Activated CD4-positive, alpha-beta T cell treated with anti-CD3 and anti-CD28 coated beads, Interleukin-10, Interleukin-2, amounts not matched to agents 100 ng/mL and 50 ng/mL, durations not matched to agents 16 hours and 8 hours (primary cell): Measurements from ENCODE around the gene FOCAD.
A peak's percentile ranks its signal among the peaks of the same experiment; 100 is the strongest.

Source experiments
- DNase-seq: peaks from one replicate; pipeline ENCODE4 v3.0.0-alpha.2; 2020

FOCAD gene

GRCh38 chr9:20804489-20805250, 120.6 kb downstream of the FOCAD start:
- no peak for DNase-seq

- no peak for DNase-seq
Measured at GRCh38 chr9:20805766-20806165, 121.7 kb downstream of the FOCAD start.

DNA sequence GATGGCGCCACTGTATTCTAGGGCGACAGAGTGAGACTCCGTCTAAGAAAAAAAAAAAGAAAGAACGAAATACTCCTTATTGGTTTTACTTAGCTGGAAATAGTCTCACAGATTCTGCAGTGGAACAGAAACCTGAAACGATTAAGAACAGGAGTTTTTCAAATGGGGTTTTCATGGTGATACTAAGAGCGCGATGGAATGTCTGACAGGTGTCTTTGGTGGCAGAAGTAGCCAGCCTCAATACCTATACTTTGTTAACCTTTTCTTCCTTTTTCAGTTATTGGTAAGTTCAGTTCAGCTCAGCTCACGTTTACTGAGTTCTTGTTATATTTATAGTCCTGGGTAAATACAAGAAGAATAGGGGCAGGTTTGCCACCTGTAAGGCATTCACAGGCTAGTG, 123.9 kb downstream of the FOCAD start:
- DNase-seq, result no peak

GRCh38 chr9:20811872-20812271, 127.8 kb downstream of the FOCAD start:
- peak; percentile 5 for DNase-seq

DNA sequence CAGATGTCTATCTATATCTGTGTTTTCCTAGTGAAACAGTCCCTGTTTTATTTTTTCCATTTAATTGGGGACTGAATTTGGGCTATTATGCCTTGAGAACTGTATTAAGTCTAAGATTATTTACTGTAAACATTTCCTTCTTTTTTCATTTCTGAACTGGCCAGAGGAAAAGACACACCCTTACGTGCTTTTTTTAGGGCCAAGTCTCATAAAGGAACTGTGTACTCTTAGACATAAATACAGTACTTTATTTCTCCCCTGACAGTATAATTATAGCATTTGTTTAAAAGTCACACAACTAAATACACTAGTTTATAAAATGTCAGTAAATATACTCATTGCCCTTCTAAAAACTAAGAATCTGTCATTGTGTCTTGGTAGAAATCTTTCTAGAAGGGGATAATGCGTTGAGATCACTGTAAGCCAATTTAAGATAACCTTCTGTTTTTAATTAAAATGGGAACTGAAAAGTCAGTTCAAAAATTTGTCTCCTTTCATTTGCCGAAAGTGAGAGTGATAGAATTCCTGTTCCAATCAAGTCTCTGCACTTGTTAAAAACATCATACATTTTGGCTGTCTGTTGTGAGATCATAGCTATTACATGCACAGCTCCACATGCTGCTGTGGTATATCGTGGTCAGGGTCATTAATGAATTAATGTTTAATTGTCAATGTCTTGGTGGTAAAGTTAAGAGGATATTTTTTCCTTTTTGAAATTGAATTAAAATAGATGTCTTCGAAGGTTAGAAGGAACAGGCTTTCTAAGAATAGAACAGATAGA, 132.1 kb downstream of the FOCAD start:
- DNase-seq, result no peak

GRCh38 chr9:20823051-20823450, 139.0 kb downstream of the FOCAD start:
- DNase-seq, result no peak

- no peak for DNase-seq
Measured at GRCh38 chr9:20831028-20831427, 147.0 kb downstream of the FOCAD start.

- DNase-seq, result no peak
Measured at GRCh38 chr9:20832775-20833174, 148.7 kb downstream of the FOCAD start.

DNA sequence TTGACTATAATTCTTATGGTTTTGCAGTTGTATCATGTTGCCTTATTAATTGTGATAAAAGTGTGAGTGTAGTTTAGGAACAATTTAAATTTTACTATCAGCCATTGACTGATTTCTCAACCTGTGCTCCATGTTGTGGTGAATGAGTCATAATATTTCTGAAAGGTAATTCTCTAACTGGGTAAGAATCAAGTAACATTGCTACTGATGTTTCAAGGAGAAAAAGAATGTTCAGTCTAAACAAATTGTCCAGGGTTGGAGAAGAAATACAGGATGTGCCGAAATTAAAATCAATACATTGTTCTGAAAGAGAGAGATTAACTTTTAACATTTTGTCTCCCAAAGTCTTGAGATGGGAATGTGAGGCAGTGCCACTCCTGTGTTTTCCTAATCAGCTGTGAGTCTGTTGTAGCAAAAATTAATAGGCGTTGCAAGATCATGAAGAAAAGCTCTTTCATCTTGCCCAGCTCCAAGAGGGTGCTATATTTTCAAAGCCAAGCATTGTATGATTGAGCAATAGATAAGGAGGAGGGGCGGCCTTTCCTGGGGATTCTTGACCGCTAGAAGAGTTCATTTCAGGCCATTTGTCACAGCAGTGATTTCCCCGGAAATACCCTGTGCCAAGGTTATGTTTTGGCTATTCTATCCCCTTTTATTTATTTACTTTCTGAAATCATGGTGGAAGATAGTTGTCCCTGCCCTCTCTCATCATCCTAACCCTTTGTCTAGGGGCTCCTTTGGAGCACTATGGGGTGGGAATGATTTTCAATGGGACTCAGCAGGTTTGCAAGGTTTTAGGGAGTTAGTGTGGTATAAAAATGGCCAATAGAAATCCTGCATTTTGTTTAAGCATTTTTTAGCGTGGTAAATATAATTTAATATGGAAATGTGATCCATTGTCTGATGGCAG, 151.6 kb downstream of the FOCAD start:
- peak; percentile 23 for DNase-seq

DNA sequence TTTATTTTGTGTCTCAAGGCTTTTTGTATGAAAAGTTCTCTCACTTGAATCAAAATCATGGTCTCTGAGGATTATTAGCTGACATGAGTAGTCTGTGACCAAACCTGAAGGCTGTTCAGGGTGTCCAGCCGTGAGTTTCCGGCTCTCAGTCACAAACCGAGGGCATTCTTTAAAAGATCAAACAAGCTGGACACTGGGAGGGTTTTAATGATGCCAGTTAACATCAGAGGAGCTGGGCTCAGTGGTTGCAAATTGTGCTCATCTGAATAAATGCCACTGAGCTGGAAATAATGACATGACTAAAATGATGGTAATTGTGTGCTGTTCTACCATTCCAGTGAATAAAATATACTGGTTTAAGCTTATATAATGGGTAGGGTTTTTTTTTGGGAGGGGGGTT, 153.1 kb downstream of the FOCAD start:
- no peak for DNase-seq

DNA sequence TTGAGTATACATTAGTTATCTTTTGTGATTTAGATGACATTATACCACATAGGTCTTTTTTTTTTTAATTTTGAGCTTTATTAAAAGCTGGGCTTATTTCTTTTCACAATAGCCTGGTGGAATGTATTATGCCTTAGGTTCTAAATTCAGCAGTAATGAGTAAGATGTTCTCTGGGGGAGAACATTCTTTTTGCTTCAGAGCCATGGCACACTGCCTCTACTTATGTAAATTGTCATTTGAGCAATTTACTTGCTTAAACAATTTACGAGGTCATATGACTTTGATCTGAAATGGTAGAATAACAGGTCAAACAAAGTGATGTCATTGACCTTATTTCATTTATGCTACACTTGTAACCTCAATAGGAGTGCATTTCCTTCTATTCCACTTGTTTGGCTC, 154.2 kb downstream of the FOCAD start:
- DNase-seq, result no peak

DNA sequence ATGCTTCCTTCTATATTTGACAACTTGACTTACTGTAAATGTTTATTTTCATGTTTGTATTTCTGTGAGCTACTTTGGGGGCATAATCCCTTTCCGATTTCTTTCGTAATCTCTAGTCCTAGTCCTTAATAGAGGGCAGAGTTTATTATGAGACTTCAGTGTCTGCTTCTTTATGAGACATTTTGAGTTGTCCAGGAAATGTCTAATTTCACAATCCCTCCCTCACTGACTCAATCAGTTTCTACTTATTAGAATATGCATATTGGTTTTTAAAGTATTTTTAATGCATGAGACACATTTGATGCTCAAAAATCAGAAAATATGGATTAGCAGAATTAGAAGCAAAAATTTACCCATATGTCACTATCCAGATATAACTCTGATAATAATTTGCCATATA, 160.9 kb downstream of the FOCAD start:
- peak; percentile 17 for DNase-seq

DNA sequence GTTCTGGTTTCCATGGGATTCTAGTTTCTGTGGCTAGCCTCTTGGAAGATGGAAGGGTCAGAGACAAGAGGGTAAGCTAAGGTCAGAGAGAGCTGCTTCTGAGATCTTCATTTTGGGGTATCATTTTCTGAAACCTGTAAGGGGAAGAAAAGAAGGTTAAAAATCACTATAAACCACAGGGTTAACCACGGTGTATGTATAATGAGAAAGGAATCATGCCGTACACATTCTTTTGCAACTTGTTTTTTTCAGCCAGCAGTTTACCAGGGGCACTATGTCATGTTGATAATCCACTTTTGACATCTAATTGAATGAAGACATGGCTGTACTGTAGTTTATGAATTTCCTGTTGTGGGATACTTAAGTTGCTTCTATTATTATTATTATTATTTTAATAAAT, 164.4 kb downstream of the FOCAD start:
- DNase-seq, result peak; percentile 18

DNA sequence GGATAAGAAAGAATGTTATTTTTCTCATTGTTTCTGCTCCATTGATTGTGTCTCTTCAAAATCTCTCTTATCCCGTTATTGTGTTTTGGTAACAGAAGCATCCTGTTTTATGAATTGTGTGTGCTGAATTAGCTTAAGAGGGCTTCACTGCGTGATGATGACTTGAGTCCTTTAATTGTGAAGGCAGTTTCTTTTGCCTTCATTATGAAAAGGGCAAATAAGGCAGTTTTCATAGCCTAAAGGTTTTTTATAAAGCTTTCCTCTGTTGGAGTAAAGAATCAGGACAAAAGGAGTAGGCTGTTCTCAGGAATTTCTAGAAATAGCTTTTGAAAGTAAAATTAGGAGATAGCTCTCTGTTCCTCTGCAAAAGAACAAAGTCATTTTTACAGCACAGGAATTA, 169.8 kb downstream of the FOCAD start:
- DNase-seq, result no peak

DNA sequence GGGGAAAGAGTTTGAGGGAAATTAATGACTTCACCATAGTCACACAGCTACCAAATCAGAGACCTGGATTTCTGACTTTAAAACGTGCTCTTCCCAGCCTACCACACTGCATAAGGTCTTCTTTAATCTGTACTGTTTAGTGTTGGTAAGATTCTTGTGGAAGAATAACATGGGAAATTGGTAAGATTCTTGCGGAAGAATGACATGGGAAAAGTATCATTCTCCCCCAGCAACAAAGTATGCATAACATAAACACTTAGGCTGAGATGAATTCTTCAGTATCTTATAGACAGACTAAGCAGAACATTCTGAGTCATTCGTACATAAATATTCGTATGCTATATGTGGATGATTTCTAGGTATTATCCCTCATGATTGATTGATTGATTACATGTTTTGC, 170.4 kb downstream of the FOCAD start:
- DNase-seq, result no peak

- DNase-seq, result no peak
Measured at GRCh38 chr9:20863945-20864344, 179.9 kb downstream of the FOCAD start.

GRCh38 chr9:20865347-20865746, 181.3 kb downstream of the FOCAD start:
- DNase-seq, result no peak

GRCh38 chr9:20870115-20870514, 186.1 kb downstream of the FOCAD start:
- no peak for DNase-seq

DNA sequence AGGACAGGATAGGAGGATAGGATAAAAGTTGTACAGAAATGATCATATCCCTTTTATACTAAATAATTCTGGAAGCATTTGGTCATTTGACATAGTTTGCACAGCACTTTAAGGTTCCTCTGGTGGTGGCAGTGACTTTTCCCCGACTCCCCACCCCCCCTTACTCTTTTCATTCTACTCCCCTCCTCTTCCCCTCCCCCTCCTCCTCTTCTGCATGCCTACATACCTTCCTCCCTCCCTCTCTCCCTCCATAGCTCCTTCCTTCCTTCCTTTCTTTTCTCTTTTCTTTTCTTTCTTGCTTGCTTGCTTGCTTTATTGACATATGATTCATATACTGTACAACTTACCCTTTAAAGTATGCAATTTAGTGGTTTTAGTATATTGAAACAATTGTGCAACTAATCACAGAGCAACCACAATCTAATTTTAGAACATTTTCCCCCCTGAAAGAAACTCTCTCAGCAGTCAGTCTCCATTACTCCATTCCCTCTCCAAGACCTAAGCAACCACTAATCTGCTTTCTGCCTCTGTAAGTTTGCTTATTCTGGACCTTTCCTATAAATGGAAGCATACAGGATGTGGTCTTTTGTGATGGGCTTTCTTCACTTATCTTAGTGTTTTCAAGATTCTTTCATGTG, 188.4 kb downstream of the FOCAD start:
- no peak for DNase-seq

GRCh38 chr9:20873240-20873865, 189.3 kb downstream of the FOCAD start:
- no peak for DNase-seq

- no peak for DNase-seq
Measured at GRCh38 chr9:20880271-20880670, 196.2 kb downstream of the FOCAD start.

DNA sequence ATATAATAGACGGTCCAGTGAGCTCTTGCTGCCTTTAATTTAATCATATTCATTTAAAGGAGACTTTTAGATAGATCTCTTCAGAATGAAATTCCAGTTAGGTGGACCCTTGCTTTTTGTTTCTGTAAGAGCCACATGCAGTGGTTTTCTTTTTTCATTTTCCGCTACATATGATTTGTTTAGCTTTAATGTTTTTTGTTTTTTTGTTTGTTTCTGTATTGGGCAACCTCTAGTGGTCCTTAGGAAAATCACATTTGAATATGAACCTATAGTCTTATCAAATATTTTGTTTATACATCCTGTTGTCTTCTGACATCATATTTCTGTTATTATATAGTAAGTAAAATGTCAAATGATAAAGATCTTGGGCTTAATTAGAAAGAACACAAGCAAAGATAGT, 196.6 kb downstream of the FOCAD start:
- DNase-seq, result no peak
